ENCODE results near the gene RPL39.

DNA sequence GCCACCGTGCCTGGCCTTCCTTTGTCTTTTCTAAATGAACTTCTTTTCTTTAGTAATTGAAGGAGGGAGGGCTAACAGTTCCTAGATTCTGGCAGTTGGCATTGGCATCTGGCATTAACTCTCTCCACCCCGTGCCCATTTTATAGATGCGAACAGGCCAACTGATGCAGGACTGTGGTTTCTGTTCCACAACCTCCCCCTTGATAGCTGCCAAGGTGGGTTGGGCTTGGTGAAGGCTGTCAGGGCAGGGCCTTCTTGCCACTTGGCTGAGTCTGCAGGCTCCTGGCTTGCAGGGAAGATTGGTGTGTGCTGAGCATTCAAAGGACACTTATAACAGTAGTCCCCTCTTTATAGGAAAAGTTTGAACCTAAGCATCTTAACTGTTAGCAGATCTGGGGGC, 28.7 kb downstream of the RPL39 start:
- TF ChIP-seq POLR2A (IDR thresholded peaks at IDR 0.05; ENCODE audit: low read depth, low read length) (no peak), POLR2AphosphoS5 (IDR thresholded peaks at IDR 0.05; ENCODE audit: low read depth, low read length) (no peak), SPI1 (IDR thresholded peaks at IDR 0.05; ENCODE audit: low read depth, low read length) (no peak), TAF1 (IDR thresholded peaks at IDR 0.05; ENCODE audit: low read depth, low read length) (no peak), POU2F2 (IDR thresholded peaks at IDR 0.05; ENCODE audit: low read depth, low read length) (no peak)

Measured in GM12891 (cell line).